Activated B cell treated with CpG ODN at 0.5 μM for 24 hours (primary cell): ENCODE results near the gene CHD6. TPM values are rescaled to one million over a fixed set of nuclear protein-coding genes. Genes with fewer than 3 reads are reported as not detected.

Experiments used
- ATAC-seq: fragments of 200-7000 bp; cut with Tn5 transposase; one replicate; pipeline ENCODE4 v1.10.0; 2021; ENCODE audit warnings: low read depth, mild to moderate bottlenecking, moderate library complexity
- CTCF ChIA-PET: fragments of 350-600 bp; sonication (Branson Sonifier 250); formaldehyde crosslinking; loops from one replicate; lab custom pipeline; 2021; ENCODE audit warnings: antibody characterized with exemption; lab: Charles Lee
- POLR2A ChIA-PET: fragments of 350-600 bp; sonication (Branson Sonifier 250); formaldehyde crosslinking; loops from one replicate; lab custom pipeline; 2021; ENCODE audit warnings: antibody characterized with exemption; lab: Charles Lee
- DNase-seq: peaks from one replicate; pipeline ENCODE4 v3.0.0; 2022
- H3K27ac Mint-ChIP-seq: one replicate; pipeline ENCODE4 v1.8.0; 2020; ENCODE audit warnings: mixed read lengths
- H3K27me3 Mint-ChIP-seq: one replicate; pipeline ENCODE4 v1.8.0; 2021; ENCODE audit warnings: mixed read lengths
- H3K36me3 Mint-ChIP-seq: one replicate; pipeline ENCODE4 v1.8.0; 2021; ENCODE audit warnings: low read depth, mixed read lengths
- H3K4me1 Mint-ChIP-seq: one replicate; pipeline ENCODE4 v1.8.0; 2021; ENCODE audit warnings: mixed read lengths
- H3K4me3 Mint-ChIP-seq: one replicate; pipeline ENCODE4 v1.8.0; 2020; ENCODE audit warnings: mild to moderate bottlenecking, mixed read lengths
- H3K9me3 Mint-ChIP-seq: one replicate; pipeline ENCODE4 v1.8.0; 2020; ENCODE audit warnings: mixed read lengths
- CTCF ChIP-seq: fragments of 200-600 bp; IDR thresholded peaks from one replicate; pipeline ENCODE4 v1.8.0; 2022; ENCODE audit warnings: antibody characterized with exemption, mild to moderate bottlenecking
- intact Hi-C: fragments of 100-400 bp; cut with micrococcal nuclease; formaldehyde crosslinking; loops from one replicate; pipeline ENCODE4 v1.15.1; 2024
- total RNA-seq: library from RNA; stranded (reverse); gene quantifications from 2 replicates; pipeline ENCODE4 v1.2.3, GENCODE V29; 2022

The CHD6 gene
- total RNA-seq, 1 donor from 2014 or later: 59.9 TPM

GRCh38 chr20:41418739-41419293 is 199.4 kb downstream of the CHD6 start:
- no peak for TF ChIP-seq CTCF
- ATAC-seq (no peak), DNase-seq (no peak)
- Mint-ChIP-seq H3K4me3 (no peak overlapping the region), H3K27ac (no peak overlapping the region), H3K9me3 (no peaks in the 10 kb centered on the region), H3K27me3 (no peaks in the 10 kb centered on the region), H3K36me3 (peaks cover 91% of the 10 kb centered on the region), H3K4me1 (no peaks in the 10 kb centered on the region)
- intact Hi-C loops: no loop called here
- POLR2A ChIA-PET: no interaction called here
- CTCF ChIA-PET: interaction anchor here (1.4 kb wide), 1 partner anchor 284 kb away, joined by 3 read pairs; no protein-coding TSS in a partner anchor

- intact Hi-C loops: no loop called here
- ChIA-PET POLR2A (no interaction called here), CTCF (no interaction called here)
- Mint-ChIP-seq H3K36me3 (peaks cover 91% of the 10 kb centered on the region), H3K27ac (no peak overlapping the region), H3K4me1 (no peaks in the 10 kb centered on the region), H3K27me3 (no peaks in the 10 kb centered on the region), H3K9me3 (no peaks in the 10 kb centered on the region), H3K4me3 (no peak overlapping the region)
- no peak for ATAC-seq
- TF ChIP-seq CTCF: no peak
- DNase-seq: no peak
Measured at GRCh38 chr20:41418031-41418430, 200.1 kb downstream of the CHD6 start.

DNA sequence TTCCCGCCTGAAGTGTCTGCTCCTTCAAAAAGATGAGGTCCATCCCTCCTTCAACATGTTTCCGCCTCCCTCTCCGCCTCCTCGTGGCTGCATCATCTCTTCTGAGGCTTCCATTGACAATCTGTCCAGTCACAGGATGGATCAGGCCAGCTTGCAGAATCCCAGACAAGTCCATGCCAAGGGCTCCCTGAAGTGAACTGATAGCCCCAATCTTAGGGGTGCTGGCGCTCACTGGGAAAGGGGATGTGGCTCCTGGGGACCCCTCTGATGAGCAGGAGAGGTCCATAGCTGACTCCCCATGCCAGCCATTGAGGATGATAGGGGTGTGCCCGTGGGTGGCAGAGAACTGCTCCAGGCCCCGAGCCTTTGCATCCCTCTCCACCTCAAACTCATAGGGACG is 203.0 kb downstream of the CHD6 start:
- intact Hi-C loops: no loop called here
- POLR2A ChIA-PET: no interaction called here
- no peaks in the 10 kb centered on the region for H3K4me1 Mint-ChIP-seq
- CTCF ChIA-PET: no interaction called here
- H3K36me3 Mint-ChIP-seq: peaks cover 91% of the 10 kb centered on the region
- H3K27ac Mint-ChIP-seq: no peak overlapping the region
- no peak for DNase-seq
- no peaks in the 10 kb centered on the region for H3K9me3 Mint-ChIP-seq
- H3K4me3 Mint-ChIP-seq: no peak overlapping the region
- ATAC-seq: no peak
- no peaks in the 10 kb centered on the region for H3K27me3 Mint-ChIP-seq
- TF ChIP-seq CTCF: no peak

GRCh38 chr20:41413169-41413568 is 205.0 kb downstream of the CHD6 start:
- intact Hi-C loops: no loop called here
- H3K36me3 Mint-ChIP-seq: peaks cover 96% of the 10 kb centered on the region
- no peak overlapping the region for H3K27ac Mint-ChIP-seq
- DNase-seq: no peak
- no peak overlapping the region for H3K4me3 Mint-ChIP-seq
- H3K27me3 Mint-ChIP-seq: no peaks in the 10 kb centered on the region
- H3K9me3 Mint-ChIP-seq: no peaks in the 10 kb centered on the region
- TF ChIP-seq CTCF: no peak
- H3K4me1 Mint-ChIP-seq: no peaks in the 10 kb centered on the region
- ATAC-seq: no peak
- ChIA-PET CTCF (no interaction called here), POLR2A (no interaction called here)

- no peak for DNase-seq
- Mint-ChIP-seq H3K36me3 (peaks cover 91% of the 10 kb centered on the region), H3K4me1 (no peaks in the 10 kb centered on the region), H3K27me3 (no peaks in the 10 kb centered on the region), H3K27ac (no peak overlapping the region), H3K9me3 (no peaks in the 10 kb centered on the region), H3K4me3 (no peak overlapping the region)
- ChIA-PET CTCF (interaction anchor here (2.8 kb wide), 1 partner anchor 240 kb away, joined by 10 read pairs; no protein-coding TSS in a partner anchor), POLR2A (no interaction called here)
- no peak for TF ChIP-seq CTCF
- no peak for ATAC-seq
- intact Hi-C loops: no loop called here
Measured at GRCh38 chr20:41412324-41413120, 205.7 kb downstream of the CHD6 start.
